ENCODE results near the gene C11orf86.
"Not testable (repeated sequence)": the region's sequence is repeated elsewhere in the genome, so short reads cannot be mapped to it uniquely, and the experiment has no call there.

C11orf86 gene

GRCh38 chr11:66987158-66987620 is 12.1 kb downstream of the C11orf86 start:
- peaks cover 16% of the 10 kb centered on the region for H3K27me3 Mint-ChIP-seq (ENCODE audit: low read depth)
- H3K36me3 Mint-ChIP-seq (ENCODE audit: low read depth) = no peaks in the 10 kb centered on the region
- H3K27ac Mint-ChIP-seq = peak overlapping the region in 1 of 3 experiments; percentile 38
- H3K4me3 Mint-ChIP-seq = no peak overlapping the region
- no peaks in the 10 kb centered on the region for H3K9me3 Mint-ChIP-seq
- TF ChIP-seq CTCF (IDR thresholded peaks at IDR 0.05; ENCODE audit: unreplicated experiment in 3 of 3) = no peak
- H3K4me1 Mint-ChIP-seq = peaks cover 11% of the 10 kb centered on the region

- no peaks in the 10 kb centered on the region for H3K36me3 Mint-ChIP-seq (ENCODE audit: low read depth)
- H3K27ac Mint-ChIP-seq = no peak overlapping the region
- H3K27me3 Mint-ChIP-seq (ENCODE audit: low read depth) = peaks cover 14% of the 10 kb centered on the region
- H3K9me3 Mint-ChIP-seq = no peaks in the 10 kb centered on the region
- TF ChIP-seq CTCF (IDR thresholded peaks at IDR 0.05; ENCODE audit: unreplicated experiment in 3 of 3) = no peak
- peaks cover 5% of the 10 kb centered on the region for H3K4me1 Mint-ChIP-seq
- H3K4me3 Mint-ChIP-seq = no peak overlapping the region
These were observed 13.0 kb downstream of the C11orf86 start for GRCh38 chr11:66987924-66988637.

GRCh38 chr11:66988741-66989140 is 13.6 kb downstream of the C11orf86 start:
- not testable (repeated sequence) for H3K4me1 Mint-ChIP-seq; H3K9me3 Mint-ChIP-seq; H3K4me3 Mint-ChIP-seq; H3K27ac Mint-ChIP-seq; H3K36me3 Mint-ChIP-seq (ENCODE audit: low read depth)
- peaks cover 14% of the 10 kb centered on the region for H3K27me3 Mint-ChIP-seq (ENCODE audit: low read depth)

GRCh38 chr11:66989360-66989759 is 14.3 kb downstream of the C11orf86 start:
- H3K27ac Mint-ChIP-seq; H3K4me3 Mint-ChIP-seq; H3K36me3 Mint-ChIP-seq (ENCODE audit: low read depth); H3K4me1 Mint-ChIP-seq; H3K9me3 Mint-ChIP-seq: not testable (repeated sequence)
- peaks cover 14% of the 10 kb centered on the region for H3K27me3 Mint-ChIP-seq (ENCODE audit: low read depth)

GRCh38 chr11:66992041-66992440 is 16.9 kb downstream of the C11orf86 start:
- Mint-ChIP-seq H3K4me1 (peaks cover 11% of the 10 kb centered on the region), H3K9me3 (no peaks in the 10 kb centered on the region), H3K27me3 (ENCODE audit: low read depth) (peaks cover 3% of the 10 kb centered on the region), H3K27ac (no peak overlapping the region), H3K36me3 (ENCODE audit: low read depth) (no peaks in the 10 kb centered on the region), H3K4me3 (no peak overlapping the region)
- TF ChIP-seq CTCF (IDR thresholded peaks at IDR 0.05; ENCODE audit: unreplicated experiment in 3 of 3) = no peak

- H3K36me3 Mint-ChIP-seq (ENCODE audit: low read depth) = no peaks in the 10 kb centered on the region
- TF ChIP-seq CTCF (IDR thresholded peaks at IDR 0.05; ENCODE audit: unreplicated experiment in 3 of 3) = no peak
- H3K9me3 Mint-ChIP-seq = no peaks in the 10 kb centered on the region
- H3K4me1 Mint-ChIP-seq = peaks cover 9% of the 10 kb centered on the region
- H3K4me3 Mint-ChIP-seq = peak overlapping the region in 1 of 3 experiments; percentile 68
- peak overlapping the region in 2 of 3 experiments; percentile 14 to 15 for H3K27ac Mint-ChIP-seq
- H3K27me3 Mint-ChIP-seq (ENCODE audit: low read depth) = peaks cover 5% of the 10 kb centered on the region
These were observed 21.6 kb downstream of the C11orf86 start for GRCh38 chr11:66996609-66997273.

- H3K27me3 Mint-ChIP-seq (ENCODE audit: low read depth) = peaks cover 12% of the 10 kb centered on the region
- H3K36me3 Mint-ChIP-seq (ENCODE audit: low read depth) = no peaks in the 10 kb centered on the region
- TF ChIP-seq CTCF (IDR thresholded peaks at IDR 0.05; ENCODE audit: unreplicated experiment in 3 of 3) = no peak
- no peak overlapping the region for H3K27ac Mint-ChIP-seq
- H3K4me1 Mint-ChIP-seq = peaks cover 9% of the 10 kb centered on the region
- no peaks in the 10 kb centered on the region for H3K9me3 Mint-ChIP-seq
- H3K4me3 Mint-ChIP-seq = no peak overlapping the region
These were observed 24.5 kb downstream of the C11orf86 start for GRCh38 chr11:66999555-66999954.

All from nephron (organoid).